ENCODE measurements around the gene FAM3A. TPM values are rescaled to one million over a fixed set of nuclear protein-coding genes. Genes with fewer than 3 reads are reported as not detected.

Gene FAM3A
- total RNA-seq, 2 experiments from 2014 or later, result 16.4 to 21.9 TPM

- no peaks in the 10 kb centered on the region for H3K9me2 ChIP-seq (ENCODE audit: insufficient read depth, low read length)
- peak; percentile 43 for DNase-seq (ENCODE audit: low spot score)
- H3K4me3 ChIP-seq (ENCODE audit: low read depth, low read length, poor library complexity, severe bottlenecking), result no peak overlapping the region
- H3K27ac ChIP-seq (ENCODE audit: low read depth, low read length, poor library complexity, severe bottlenecking), result peak overlapping the region; percentile 58
- TF ChIP-seq EZH2phosphoT487 (IDR thresholded peaks at IDR 0.05; ENCODE audit: borderline replicate concordance, low read depth, low read length), result no peak
- TF ChIP-seq CTCF (conservative IDR thresholded peaks at IDR 0.05; ENCODE audit: low read length), result no peak
- CTCF ChIA-PET (ENCODE audit: unreplicated experiment), result no interaction called here
- peaks cover 16% of the 10 kb centered on the region for H3K79me2 ChIP-seq (ENCODE audit: insufficient read depth, low read depth, low read length)
- peak overlapping the region; percentile 53 for H3K4me2 ChIP-seq (ENCODE audit: low read length)
- intact Hi-C loops (cut with micrococcal nuclease; ENCODE audit: unreplicated experiment), result loop anchor here (5.0 kb wide), 1 partner anchor 69 kb away; the partner anchor contains the start of gene TAFAZZIN
- peaks cover 23% of the 10 kb centered on the region for H3K36me3 ChIP-seq (ENCODE audit: insufficient read depth, low read length)
- no TSS peak for BruUV-seq (replicated peaks)
- no peaks in the 10 kb centered on the region for H3K9me3 ChIP-seq (ENCODE audit: low read length)
- H4K20me1 ChIP-seq (ENCODE audit: insufficient read depth, low read length), result no peaks in the 10 kb centered on the region
- peaks cover 68% of the 10 kb centered on the region for H3K4me1 ChIP-seq (ENCODE audit: insufficient read depth, low read length, poor library complexity, severe bottlenecking)
- peak overlapping the region; percentile 78; the same call in 1 of the 2 replicates for H2AFZ ChIP-seq (ENCODE audit: low read length)
- POLR2A ChIA-PET, result interaction anchor here (0.7 to 3.2 kb wide), 5 partner anchors 9 to 555 kb away, joined by 3 to 26 read pairs (median 3); partner anchors contain the start of genes ARHGAP4 and SLC10A3
Observed at GRCh38 chrX:154481195-154481594, 34.8 kb downstream of the FAM3A start.

- peaks cover 52% of the 10 kb centered on the region for H3K4me1 ChIP-seq (ENCODE audit: insufficient read depth, low read length, poor library complexity, severe bottlenecking)
- ChIA-PET POLR2A (interaction anchor here (0.5 to 1.5 kb wide), 4 partner anchors 10 to 65 kb away, joined by 3 to 4 read pairs (median 4); no protein-coding TSS in a partner anchor), CTCF (ENCODE audit: unreplicated experiment) (interaction anchor here (0.9 kb wide), 1 partner anchor 19 kb away, joined by 3 read pairs; no protein-coding TSS in a partner anchor)
- H3K79me2 ChIP-seq (ENCODE audit: insufficient read depth, low read depth, low read length), result no peaks in the 10 kb centered on the region
- peak within 1 kb of the TSS; percentile 83 for H3K27ac ChIP-seq (ENCODE audit: low read depth, low read length, poor library complexity, severe bottlenecking)
- TF ChIP-seq CTCF (conservative IDR thresholded peaks at IDR 0.05; ENCODE audit: low read length), result no peak
- TF ChIP-seq EZH2phosphoT487 (IDR thresholded peaks at IDR 0.05; ENCODE audit: borderline replicate concordance, low read depth, low read length), result no peak
- H3K4me3 ChIP-seq (ENCODE audit: low read depth, low read length, poor library complexity, severe bottlenecking), result peak within 1 kb of the TSS; percentile 80
- no peaks in the 10 kb centered on the region for H3K9me3 ChIP-seq (ENCODE audit: low read length)
- peak within 1 kb of the TSS; percentile 84 for H3K4me2 ChIP-seq (ENCODE audit: low read length)
- peak; percentile 92 for DNase-seq (ENCODE audit: low spot score)
- intact Hi-C loops (cut with micrococcal nuclease; ENCODE audit: unreplicated experiment), result loop anchor here (5.0 kb wide), 1 partner anchor 38 kb away; the partner anchor contains the start of gene FAM3A
- H4K20me1 ChIP-seq (ENCODE audit: insufficient read depth, low read length), result no peaks in the 10 kb centered on the region
- H3K9me2 ChIP-seq (ENCODE audit: insufficient read depth, low read length), result no peaks in the 10 kb centered on the region
- H3K36me3 ChIP-seq (ENCODE audit: insufficient read depth, low read length), result peaks cover 7% of the 10 kb centered on the region
- BruUV-seq (replicated peaks), result no TSS peak
- peak within 1 kb of the TSS; percentile 45 for H2AFZ ChIP-seq (ENCODE audit: low read length)
Observed at GRCh38 chrX:154478728-154479622, 37.1 kb downstream of the FAM3A start, which contains the start of gene LAGE3. LAGE3 (minus strand) TSS chrX:154479281; CDS start chrX:154478915, 366 bp downstream.
